ENCODE results near the gene SLC38A6.

- TF ChIP-seq, protein P1, sequence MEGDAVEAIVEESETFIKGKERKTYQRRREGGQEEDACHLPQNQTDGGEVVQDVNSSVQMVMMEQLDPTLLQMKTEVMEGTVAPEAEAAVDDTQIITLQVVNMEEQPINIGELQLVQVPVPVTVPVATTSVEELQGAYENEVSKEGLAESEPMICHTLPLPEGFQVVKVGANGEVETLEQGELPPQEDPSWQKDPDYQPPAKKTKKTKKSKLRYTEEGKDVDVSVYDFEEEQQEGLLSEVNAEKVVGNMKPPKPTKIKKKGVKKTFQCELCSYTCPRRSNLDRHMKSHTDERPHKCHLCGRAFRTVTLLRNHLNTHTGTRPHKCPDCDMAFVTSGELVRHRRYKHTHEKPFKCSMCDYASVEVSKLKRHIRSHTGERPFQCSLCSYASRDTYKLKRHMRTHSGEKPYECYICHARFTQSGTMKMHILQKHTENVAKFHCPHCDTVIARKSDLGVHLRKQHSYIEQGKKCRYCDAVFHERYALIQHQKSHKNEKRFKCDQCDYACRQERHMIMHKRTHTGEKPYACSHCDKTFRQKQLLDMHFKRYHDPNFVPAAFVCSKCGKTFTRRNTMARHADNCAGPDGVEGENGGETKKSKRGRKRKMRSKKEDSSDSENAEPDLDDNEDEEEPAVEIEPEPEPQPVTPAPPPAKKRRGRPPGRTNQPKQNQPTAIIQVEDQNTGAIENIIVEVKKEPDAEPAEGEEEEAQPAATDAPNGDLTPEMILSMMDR (IDR thresholded peaks at IDR 0.05), result no peak
- TF ChIP-seq POLR2A (IDR thresholded peaks at IDR 0.05), result no peak
Observed at GRCh38 chr14:61042220-61042619, 61.2 kb downstream of the SLC38A6 start.

Data from body of pancreas (tissue), 4 donors.